ENCODE results near the gene GDPD5. TPM values are rescaled to one million over a fixed set of nuclear protein-coding genes. Genes with fewer than 3 reads are reported as not detected.

GDPD5 gene
- total and polyA plus RNA-seq, 2 donors (not counting 3 experiments of a cell fraction or from before 2014, with no cell fraction given): 60.2 to 79.2 TPM

GRCh38 chr11:75426720-75427086 is 99.0 kb downstream of the GDPD5 start:
- no peak overlapping the region for H3K4me3 ChIP-seq (replicated peaks in 1 of 3; ENCODE audit: insufficient read depth in 1 of 3, low read depth in 1 of 3, low read length in 3 of 3)
- no peaks in the 10 kb centered on the region for H3K9me1 ChIP-seq (replicated peaks; ENCODE audit: control insufficient read depth, extremely low read depth, insufficient read depth, low read length)
- ChIA-PET POLR2A (no interaction called here), CTCF (interaction anchor here (1.9 to 2.2 kb wide), 2 partner anchors 10 to 147 kb away, joined by 6 read pairs; no protein-coding TSS in a partner anchor)
- TF ChIP-seq POLR2A (IDR thresholded peaks at IDR 0.05; ENCODE audit: low read depth, low read length): no peak
- TF ChIP-seq POLR2AphosphoS5 (IDR thresholded peaks at IDR 0.05; ENCODE audit: insufficient read depth, low read depth, low read length): no peak
- TF ChIP-seq CTCF (IDR thresholded peaks at IDR 0.05; ENCODE audit: extremely low read depth in 1 of 2, insufficient read depth in 1 of 2, low read depth in 1 of 2, low read length in 2 of 2): no peak
- TF ChIP-seq MYC (IDR thresholded peaks at IDR 0.05; ENCODE audit: low read depth, low read length): no peak
- TF ChIP-seq EZH2 (IDR thresholded peaks at IDR 0.05; ENCODE audit: borderline replicate concordance, low read depth, low read length, severe bottlenecking): no peak
- no peak for TF ChIP-seq MAX (IDR thresholded peaks at IDR 0.05; ENCODE audit: insufficient read depth, insufficient read length)
- no peak for TF ChIP-seq JUN (IDR thresholded peaks at IDR 0.05; ENCODE audit: borderline replicate concordance, insufficient read depth, insufficient read length, low read depth)
- H4K20me1 ChIP-seq (replicated peaks; ENCODE audit: control insufficient read depth, extremely low read depth, insufficient read depth, low read length): no peaks in the 10 kb centered on the region
- dilution Hi-C loops (cut with MboI; ENCODE audit: extremely low pct_ligation_motif_present, low sequenced_read_pairs): no loop called here
- H3K4me1 ChIP-seq (ENCODE audit: control insufficient read depth, extremely low read depth, insufficient read depth, low read length): peaks cover 9% of the 10 kb centered on the region
- no peaks in the 10 kb centered on the region for H3K9me3 ChIP-seq (replicated peaks; ENCODE audit: control insufficient read depth, insufficient read depth, low read length)
- intact Hi-C loops (cut with micrococcal nuclease): loop anchor here (5.0 kb wide), 1 partner anchor 39 kb away; no protein-coding TSS in a partner anchor
- no peak overlapping the region for H2AFZ ChIP-seq (ENCODE audit: low read depth, low read length)
- H3K27me3 ChIP-seq (ENCODE audit: control insufficient read depth in 2 of 2, insufficient read depth in 2 of 2, low read length in 2 of 2): peaks cover 12 to 19% of the 10 kb centered on the region in 2 experiments
- BruUV-seq (replicated peaks): no TSS peak
- H3K9ac ChIP-seq (replicated peaks; ENCODE audit: extremely low read depth, insufficient read depth, low read length): no peak overlapping the region
- H3K27ac ChIP-seq (ENCODE audit: insufficient read depth, low read depth, low read length): no peak overlapping the region
- peaks cover 0 to 6% of the 10 kb centered on the region in 2 experiments for H3K36me3 ChIP-seq (ENCODE audit: control insufficient read depth in 2 of 2, extremely low read depth in 1 of 2, insufficient read depth in 2 of 2, low read length in 2 of 2)
- H3K4me2 ChIP-seq (ENCODE audit: insufficient read depth, low read length): no peak overlapping the region
- H3K79me2 ChIP-seq (ENCODE audit: control insufficient read depth, insufficient read depth, low read length): no peaks in the 10 kb centered on the region
- DNase-seq (ENCODE audit: low read depth, low spot score): no peak
- no peak for FAIRE-seq

Data from endothelial cell of umbilical vein (primary cell).